Left colon (tissue), 2 donors: ENCODE data around the gene ACSF3. TPM values are rescaled to one million over a fixed set of nuclear protein-coding genes. Genes with fewer than 3 reads are reported as not detected.

ENCODE experiments used
- ATAC-seq: fragments of 200-7000 bp; cut with Tn5 transposase; one replicate; pipeline ENCODE4 v1.9.1; 2020; ENCODE audit warnings: mild to moderate bottlenecking, moderate library complexity
- DNase-seq, 2 donors: peaks; one replicate each; pipeline ENCODE4 v3.0.0-alpha.2; 2020
- intact Hi-C, 2 donors: fragments of 100-400 bp; cut with DNase I in 1 of 2; cut with micrococcal nuclease in 1 of 2; formaldehyde crosslinking; loops; one replicate each; pipeline versions ENCODE4 v1.11.2 to v1.14.0; 2022; cut with DNase I, micrococcal nuclease
- total RNA-seq, 2 donors: library from RNA; stranded (reverse); fragmentation: NEBNext Ultra II Directional; extraction: Animal tissue kit (Norgen Biotek cat#: 25700); gene quantifications; one replicate each; pipeline ENCODE4 v1.2.1, GENCODE V29; 2021
- donor health status: DM: no; HTN: no; CAD: no.
- donor health status: DM: yes; HTN: yes; CAD: no.

The ACSF3 gene
- total RNA-seq, 2 donors from 2014 or later, result 55.6 to 62.9 TPM

- DNase-seq (no peak), ATAC-seq (no peak)
- intact Hi-C loops, result no loop called here
Observed at GRCh38 chr16:89147085-89147817, 53.6 kb downstream of the ACSF3 start.

- ATAC-seq (no peak), DNase-seq (no peak)
- intact Hi-C loops, result no loop called here
Observed at GRCh38 chr16:89149386-89149785, 55.7 kb downstream of the ACSF3 start.

- no peak for ATAC-seq
- intact Hi-C loops, result no loop called here
- no peak for DNase-seq
Observed at GRCh38 chr16:89150090-89150835, 56.6 kb downstream of the ACSF3 start.

- no peak for DNase-seq
- intact Hi-C loops, result no loop called here
- no peak for ATAC-seq
Observed at GRCh38 chr16:89150981-89151380, 57.3 kb downstream of the ACSF3 start.

- DNase-seq (no peak), ATAC-seq (peak; percentile 21)
- intact Hi-C loops, result no loop called here
Observed at GRCh38 chr16:89152831-89153700, 59.4 kb downstream of the ACSF3 start.

- intact Hi-C loops, result no loop called here
- peak; percentile 29 for ATAC-seq
- no peak for DNase-seq
Observed at GRCh38 chr16:89153848-89154271, 60.2 kb downstream of the ACSF3 start.

GRCh38 chr16:89154390-89155183, 60.9 kb downstream of the ACSF3 start:
- ATAC-seq (peak; percentile 35), DNase-seq (no peak)
- intact Hi-C loops, result no loop called here

GRCh38 chr16:89155184-89155679, 61.6 kb downstream of the ACSF3 start:
- ATAC-seq, result peak; percentile 37
- DNase-seq, result peak; percentile 55 to 60
- intact Hi-C loops, result no loop called here

GRCh38 chr16:89155851-89156739, 62.4 kb downstream of the ACSF3 start:
- peak; percentile 2 for ATAC-seq
- intact Hi-C loops, result no loop called here

GRCh38 chr16:89156740-89157645, 63.3 kb downstream of the ACSF3 start:
- ATAC-seq (no peak), DNase-seq (no peak)
- intact Hi-C loops, result no loop called here

More at GRCh38 chr16:89155851-89156739, 62.4 kb downstream of the ACSF3 start:
- DNase-seq, result no peak

- intact Hi-C loops, result no loop called here
- ATAC-seq (no peak), DNase-seq (no peak)
Observed at GRCh38 chr16:89157778-89158177, 64.1 kb downstream of the ACSF3 start.

- no peak for ATAC-seq
- no peak for DNase-seq
- intact Hi-C loops, result no loop called here
Observed at GRCh38 chr16:89159066-89159849, 65.6 kb downstream of the ACSF3 start.

- intact Hi-C loops, result no loop called here
- no peak for DNase-seq
- no peak for ATAC-seq
Observed at GRCh38 chr16:89159850-89160354, 66.2 kb downstream of the ACSF3 start.

GRCh38 chr16:89160977-89161701, 67.5 kb downstream of the ACSF3 start:
- intact Hi-C loops, result no loop called here
- ATAC-seq, result no peak
- no peak for DNase-seq
